Calu3 (cell line): ENCODE results near the gene WDFY3. TPM values are rescaled to one million over a fixed set of nuclear protein-coding genes. Genes with fewer than 3 reads are reported as not detected.

Experiments used
- BruUV-seq: library from RNA; stranded (reverse); fragments of 400-500 nt; replicated peaks from 2 replicates; lab custom pipeline; 2021; lab: Mats Ljungman, UMichigan
- CTCF ChIA-PET: fragments of 300-600 bp; sonication (Branson Sonifier 250); formaldehyde crosslinking; loops from one replicate; lab custom pipeline; 2022; ENCODE audit warnings: antibody characterized with exemption; lab: Charles Lee
- DNase-seq: peaks from one replicate; pipeline ENCODE4 v3.0.0; 2022
- H3K27ac Mint-ChIP-seq: one replicate; pipeline ENCODE4 v1.8.0; 2022; ENCODE audit warnings: mixed read lengths; ENCODE audit not compliant: unreplicated experiment
- H3K27me3 Mint-ChIP-seq: one replicate; pipeline ENCODE4 v1.8.0; 2022; ENCODE audit warnings: mixed read lengths; ENCODE audit not compliant: unreplicated experiment
- H3K36me3 Mint-ChIP-seq: one replicate; pipeline ENCODE4 v1.8.0; 2022; ENCODE audit warnings: mild to moderate bottlenecking, moderate library complexity, mixed read lengths; ENCODE audit not compliant: insufficient read depth, unreplicated experiment
- H3K4me1 Mint-ChIP-seq: one replicate; pipeline ENCODE4 v1.8.0; 2022; ENCODE audit warnings: mild to moderate bottlenecking, low read depth, mixed read lengths; ENCODE audit not compliant: unreplicated experiment
- H3K4me3 Mint-ChIP-seq: one replicate; pipeline ENCODE4 v1.8.0; 2022; ENCODE audit warnings: mild to moderate bottlenecking, low read depth, moderate library complexity, mixed read lengths; ENCODE audit not compliant: unreplicated experiment
- H3K9me3 Mint-ChIP-seq: one replicate; pipeline ENCODE4 v1.8.0; 2022; ENCODE audit warnings: low read depth, mixed read lengths; ENCODE audit not compliant: unreplicated experiment
- CTCF ChIP-seq: fragments of 200-600 bp; IDR thresholded peaks from one replicate; pipeline ENCODE4 v1.8.0; 2022; ENCODE audit warnings: antibody characterized with exemption; ENCODE audit not compliant: unreplicated experiment
- intact Hi-C: fragments of 100-400 bp; cut with micrococcal nuclease; formaldehyde crosslinking; loops from one replicate; pipeline ENCODE4 v1.10.0; 2022; ENCODE audit not compliant: unreplicated experiment
- total RNA-seq: library from RNA; stranded (reverse); gene quantifications from 2 replicates; pipeline ENCODE4 v1.2.3, GENCODE V29; 2022

The WDFY3 gene
- total RNA-seq, 1 experiment from 2014 or later, result 31.5 TPM

GRCh38 chr4:84689197-84689596 lies 277.3 kb downstream of the WDFY3 start:
- TF ChIP-seq CTCF, result no peak
- no peak overlapping the region for H3K4me3 Mint-ChIP-seq
- no peaks in the 10 kb centered on the region for H3K36me3 Mint-ChIP-seq
- no peaks in the 10 kb centered on the region for H3K9me3 Mint-ChIP-seq
- H3K4me1 Mint-ChIP-seq, result peaks cover 8% of the 10 kb centered on the region
- DNase-seq, result no peak
- no peaks in the 10 kb centered on the region for H3K27me3 Mint-ChIP-seq
- CTCF ChIA-PET, result no interaction called here
- intact Hi-C loops, result no loop called here
- no peak overlapping the region for H3K27ac Mint-ChIP-seq
- no TSS peak for BruUV-seq

- Mint-ChIP-seq H3K27ac (no peak overlapping the region), H3K4me1 (peaks cover 8% of the 10 kb centered on the region), H3K4me3 (no peak overlapping the region), H3K36me3 (no peaks in the 10 kb centered on the region), H3K9me3 (no peaks in the 10 kb centered on the region), H3K27me3 (no peaks in the 10 kb centered on the region)
- no peak for TF ChIP-seq CTCF
- CTCF ChIA-PET, result interaction anchor here (1.0 kb wide), 1 partner anchor 98 kb away, joined by 3 read pairs; no protein-coding TSS in a partner anchor
- intact Hi-C loops, result no loop called here
- no peak for DNase-seq
- BruUV-seq, result no TSS peak
Measured at GRCh38 chr4:84688605-84689004, 277.9 kb downstream of the WDFY3 start.

GRCh38 chr4:84685105-84685504 lies 281.4 kb downstream of the WDFY3 start:
- Mint-ChIP-seq H3K36me3 (no peaks in the 10 kb centered on the region), H3K27ac (no peak overlapping the region), H3K27me3 (no peaks in the 10 kb centered on the region), H3K9me3 (no peaks in the 10 kb centered on the region), H3K4me1 (peaks cover 9% of the 10 kb centered on the region), H3K4me3 (no peak overlapping the region)
- no TSS peak for BruUV-seq
- no peak for TF ChIP-seq CTCF
- CTCF ChIA-PET, result no interaction called here
- no peak for DNase-seq
- intact Hi-C loops, result no loop called here

GRCh38 chr4:84684361-84684760 lies 282.1 kb downstream of the WDFY3 start:
- no peak for DNase-seq
- no peak for TF ChIP-seq CTCF
- intact Hi-C loops, result no loop called here
- H3K4me1 Mint-ChIP-seq, result peaks cover 9% of the 10 kb centered on the region
- H3K27ac Mint-ChIP-seq, result no peak overlapping the region
- BruUV-seq, result no TSS peak
- no peak overlapping the region for H3K4me3 Mint-ChIP-seq
- CTCF ChIA-PET, result no interaction called here
- no peaks in the 10 kb centered on the region for H3K27me3 Mint-ChIP-seq
- no peaks in the 10 kb centered on the region for H3K9me3 Mint-ChIP-seq
- H3K36me3 Mint-ChIP-seq, result no peaks in the 10 kb centered on the region
